Retinal pigment epithelial cell (primary cell): ENCODE data around the gene ZNF726.
"Not testable (repeated sequence)": the region's sequence is repeated elsewhere in the genome, so short reads cannot be mapped to it uniquely, and the experiment has no call there.

ENCODE experiments used
- DNase-seq: peaks from one replicate; pipeline ENCODE4 v3.0.0-alpha.2; 2010; ENCODE audit warnings: low read depth
- H3K4me3 ChIP-seq: 2 replicates; pipeline ENCODE4 v1.5.1; 2011; ENCODE audit warnings: mild to moderate bottlenecking, low read length, control low read depth, moderate library complexity
- CTCF ChIP-seq: conservative IDR thresholded peaks from 2 replicates; pipeline ENCODE4 v1.5.1; 2011; ENCODE audit warnings: low read depth, low read length, control low read depth, inconsistent platforms

Gene ZNF726

GRCh38 chr19:23943411-23943810 is 28.7 kb downstream of the ZNF726 start:
- DNase-seq = no peak
- H3K4me3 ChIP-seq = no peak overlapping the region

GRCh38 chr19:23946569-23946968 is 31.9 kb downstream of the ZNF726 start:
- H3K4me3 ChIP-seq = no peak overlapping the region
- no peak for TF ChIP-seq CTCF
- DNase-seq = no peak

More at GRCh38 chr19:23943411-23943810, 28.7 kb downstream of the ZNF726 start:
- no peak for TF ChIP-seq CTCF

GRCh38 chr19:23949611-23950010 is 34.9 kb downstream of the ZNF726 start:
- no peak for DNase-seq
- TF ChIP-seq CTCF = no peak
- H3K4me3 ChIP-seq = no peak overlapping the region

- TF ChIP-seq CTCF = no peak
- DNase-seq = no peak
- H3K4me3 ChIP-seq = no peak overlapping the region
Measured at GRCh38 chr19:23956051-23956450, 41.4 kb downstream of the ZNF726 start.

- TF ChIP-seq CTCF = no peak
- no peak for DNase-seq
- H3K4me3 ChIP-seq = no peak overlapping the region
Measured at GRCh38 chr19:23957660-23958281, 43.1 kb downstream of the ZNF726 start.

GRCh38 chr19:23963396-23963795 is 48.7 kb downstream of the ZNF726 start:
- not testable (repeated sequence) for H3K4me3 ChIP-seq, DNase-seq

GRCh38 chr19:23963881-23964280 is 49.2 kb downstream of the ZNF726 start:
- not testable (repeated sequence) for DNase-seq, H3K4me3 ChIP-seq

GRCh38 chr19:23964334-23964733 is 49.6 kb downstream of the ZNF726 start:
- not testable (repeated sequence) for H3K4me3 ChIP-seq, DNase-seq

GRCh38 chr19:23969630-23970029 is 54.9 kb downstream of the ZNF726 start:
- DNase-seq = no peak
- TF ChIP-seq CTCF = no peak
- H3K4me3 ChIP-seq = no peak overlapping the region
